Measurements from ENCODE around the gene SMG7. TPM values are rescaled to one million over a fixed set of nuclear protein-coding genes. Genes with fewer than 3 reads are reported as not detected.

SMG7 gene
- total RNA-seq, 1 experiment from 2014 or later = 54.1 TPM

DNA sequence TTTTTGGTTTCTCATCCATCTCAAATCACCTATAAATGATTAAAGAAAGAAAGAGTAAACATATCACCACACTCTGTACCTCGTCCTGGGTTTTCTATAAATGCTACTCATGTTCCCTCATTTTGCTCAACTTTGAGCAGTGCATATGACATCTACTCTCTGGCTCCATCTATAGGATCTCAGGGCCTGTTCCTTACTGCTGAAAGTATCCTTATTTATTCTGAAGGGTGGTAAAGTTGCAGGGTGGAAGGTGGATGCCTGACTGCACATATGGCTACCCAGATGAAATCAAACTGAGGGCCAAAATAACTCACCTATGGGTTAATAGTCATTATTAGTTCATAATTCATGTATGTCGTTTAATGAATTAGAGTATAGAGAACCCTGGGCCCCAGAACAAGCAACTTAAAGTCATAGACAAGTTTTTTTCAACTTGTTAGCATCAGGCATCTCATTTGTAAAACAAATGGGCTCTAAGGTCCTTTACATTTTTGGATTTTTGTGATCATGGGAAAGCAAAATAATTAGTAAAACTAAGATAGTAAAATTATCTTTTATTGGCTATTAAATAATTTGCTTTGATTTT lies 71.4 kb downstream of the SMG7 start (continued):
- no peak for TF ChIP-seq EZH2phosphoT487 (IDR thresholded peaks at IDR 0.05; ENCODE audit: borderline replicate concordance)
- TF ChIP-seq ZFX (IDR thresholded peaks at IDR 0.05) = no peak
- TF ChIP-seq, protein P1, sequence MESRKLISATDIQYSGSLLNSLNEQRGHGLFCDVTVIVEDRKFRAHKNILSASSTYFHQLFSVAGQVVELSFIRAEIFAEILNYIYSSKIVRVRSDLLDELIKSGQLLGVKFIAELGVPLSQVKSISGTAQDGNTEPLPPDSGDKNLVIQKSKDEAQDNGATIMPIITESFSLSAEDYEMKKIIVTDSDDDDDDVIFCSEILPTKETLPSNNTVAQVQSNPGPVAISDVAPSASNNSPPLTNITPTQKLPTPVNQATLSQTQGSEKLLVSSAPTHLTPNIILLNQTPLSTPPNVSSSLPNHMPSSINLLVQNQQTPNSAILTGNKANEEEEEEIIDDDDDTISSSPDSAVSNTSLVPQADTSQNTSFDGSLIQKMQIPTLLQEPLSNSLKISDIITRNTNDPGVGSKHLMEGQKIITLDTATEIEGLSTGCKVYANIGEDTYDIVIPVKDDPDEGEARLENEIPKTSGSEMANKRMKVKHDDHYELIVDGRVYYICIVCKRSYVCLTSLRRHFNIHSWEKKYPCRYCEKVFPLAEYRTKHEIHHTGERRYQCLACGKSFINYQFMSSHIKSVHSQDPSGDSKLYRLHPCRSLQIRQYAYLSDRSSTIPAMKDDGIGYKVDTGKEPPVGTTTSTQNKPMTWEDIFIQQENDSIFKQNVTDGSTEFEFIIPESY (IDR thresholded peaks at IDR 0.05; ENCODE audit: extremely low read depth, insufficient replicate concordance, low read length) = no peak
- TF ChIP-seq SIN3A (IDR thresholded peaks at IDR 0.05; ENCODE audit: low read depth) = no peak
- TF ChIP-seq ELF1 (IDR thresholded peaks at IDR 0.05; ENCODE audit: borderline replicate concordance, low read depth) = no peak
- no peak for TF ChIP-seq YY1 (IDR thresholded peaks at IDR 0.05; ENCODE audit: extremely low read depth, insufficient replicate concordance, low read depth, low read length)
- no peak for TF ChIP-seq POLR2A (IDR thresholded peaks at IDR 0.05; ENCODE audit: borderline replicate concordance, extremely low read depth, insufficient read depth, insufficient read length)
- TF ChIP-seq POLR2AphosphoS5 (IDR thresholded peaks at IDR 0.05; ENCODE audit: low read depth, low read length) = no peak

GRCh38 chr1:183544598-183545297 lies 72.4 kb downstream of the SMG7 start:
- no peaks in the 10 kb centered on the region for H3K9me2 ChIP-seq (ENCODE audit: insufficient read depth)
- ChIA-PET RAD21 (ENCODE audit: low non-redundant PET in 1 of 2, low total read pairs in 2 of 2, uncharacterized antibody in 2 of 2, unreplicated experiment in 2 of 2) (no interaction called here), CTCF (no interaction called here), POLR2A (no interaction called here)
- no peaks in the 10 kb centered on the region for H3K79me2 ChIP-seq (ENCODE audit: insufficient read depth, low read length)
- no peak overlapping the region for H3K4me3 ChIP-seq (replicated peaks in 1 of 2; ENCODE audit: low read depth in 1 of 2, low read length in 2 of 2)
- no peak overlapping the region for H3K4me2 ChIP-seq (ENCODE audit: low read length)
- no peak for DNase-seq (ENCODE audit: low read depth, low spot score)
- H3K9ac ChIP-seq (ENCODE audit: low read length) = no peak overlapping the region
- no TSS peak for BruUV-seq (replicated peaks)
- no peak overlapping the region for H3K27ac ChIP-seq (ENCODE audit: low read depth, low read length)
- TF ChIP-seq FOSL1 (IDR thresholded peaks at IDR 0.05; ENCODE audit: low read depth) = no peak
- no peak for TF ChIP-seq ZNF274 (IDR thresholded peaks at IDR 0.05; ENCODE audit: low read depth, low read length)
- no peak for TF ChIP-seq RAD21 (IDR thresholded peaks at IDR 0.05; ENCODE audit: low read depth)
- no peak for TF ChIP-seq CBX3 (IDR thresholded peaks at IDR 0.05; ENCODE audit: low read depth)
- no peak for TF ChIP-seq SP1 (IDR thresholded peaks at IDR 0.05; ENCODE audit: low read depth)
- TF ChIP-seq, protein P2, sequence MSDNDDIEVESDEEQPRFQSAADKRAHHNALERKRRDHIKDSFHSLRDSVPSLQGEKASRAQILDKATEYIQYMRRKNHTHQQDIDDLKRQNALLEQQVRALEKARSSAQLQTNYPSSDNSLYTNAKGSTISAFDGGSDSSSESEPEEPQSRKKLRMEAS (IDR thresholded peaks at IDR 0.05) = no peak
- no peak for TF ChIP-seq EZH2 (IDR thresholded peaks at IDR 0.05)
- TF ChIP-seq ELF1 (IDR thresholded peaks at IDR 0.05; ENCODE audit: borderline replicate concordance, low read depth) = no peak
- TF ChIP-seq ATF3 (IDR thresholded peaks at IDR 0.05) = no peak
- no peak for TF ChIP-seq EZH2phosphoT487 (IDR thresholded peaks at IDR 0.05; ENCODE audit: borderline replicate concordance)
- TF ChIP-seq EGR1 (IDR thresholded peaks at IDR 0.05; ENCODE audit: low read depth) = no peak
- TF ChIP-seq, protein P1 (IDR thresholded peaks at IDR 0.05; ENCODE audit: extremely low read depth, insufficient replicate concordance, low read length) = no peak
- TF ChIP-seq ZFX (IDR thresholded peaks at IDR 0.05) = no peak
- TF ChIP-seq JUND (IDR thresholded peaks at IDR 0.05) = no peak
- TF ChIP-seq YY1 (IDR thresholded peaks at IDR 0.05; ENCODE audit: extremely low read depth, insufficient replicate concordance, low read depth, low read length) = no peak
- no peaks in the 10 kb centered on the region for H3K9me3 ChIP-seq (ENCODE audit: control insufficient read depth in 1 of 2, insufficient read depth in 1 of 2, low read depth in 1 of 2, low read length in 2 of 2)
- ATAC-seq = no peak
- H3K36me3 ChIP-seq (ENCODE audit: control insufficient read depth in 1 of 2, insufficient read depth in 2 of 2, low read length in 2 of 2) = peaks cover 45 to 53% of the 10 kb centered on the region in 2 experiments
- no peak overlapping the region for H2AFZ ChIP-seq (ENCODE audit: low read depth, low read length, poor library complexity, severe bottlenecking)
- H3K27me3 ChIP-seq (ENCODE audit: insufficient read depth, low read length) = no peaks in the 10 kb centered on the region
- H4K20me1 ChIP-seq (ENCODE audit: insufficient read depth) = no peaks in the 10 kb centered on the region
- intact Hi-C loops (cut with micrococcal nuclease) = loop anchor here (10.0 kb wide), 1 partner anchor 180 kb away; no protein-coding TSS in a partner anchor
- peaks cover 0 to 3% of the 10 kb centered on the region in 2 experiments; a peak in 1 of 4 replicates for H3K4me1 ChIP-seq (ENCODE audit: control insufficient read depth in 1 of 2, insufficient read depth in 2 of 2, low read length in 2 of 2)
